WTC11 (cell line): ENCODE results near the gene RAB6A. TPM values are rescaled to one million over a fixed set of nuclear protein-coding genes. Genes with fewer than 3 reads are reported as not detected.

Experiments used
- ATAC-seq: fragments of 200-7000 bp; cut with Tn5 transposase; 2 replicates; pipeline ENCODE4 v1.10.0; 2021; ENCODE audit warnings: mild to moderate bottlenecking, moderate library complexity
- CTCF ChIA-PET: fragments of 300-600 bp; sonication (Branson Sonifier 250); formaldehyde crosslinking; loops from one replicate; lab custom pipeline; 2021; ENCODE audit warnings: antibody characterized with exemption; lab: Charles Lee
- POLR2A ChIA-PET: fragments of 350-600 bp; sonication (Branson Sonifier 250); formaldehyde crosslinking; loops from one replicate; lab custom pipeline; 2021; ENCODE audit warnings: antibody characterized with exemption; lab: Charles Lee
- DNase-seq: peaks from one replicate; pipeline ENCODE4 v3.0.0; 2021; ENCODE audit warnings: low spot score
- H3K27ac Mint-ChIP-seq: 2 replicates; pipeline ENCODE4 v1.8.0; 2021; ENCODE audit warnings: mixed read lengths
- H3K27me3 Mint-ChIP-seq: 2 replicates; pipeline ENCODE4 v1.8.0; 2021; ENCODE audit warnings: low read depth, mild to moderate bottlenecking, moderate library complexity, mixed read lengths
- H3K36me3 Mint-ChIP-seq: 2 replicates; pipeline ENCODE4 v1.8.0; 2021; ENCODE audit warnings: mixed read lengths
- H3K4me1 Mint-ChIP-seq: 2 replicates; pipeline ENCODE4 v1.8.0; 2022; ENCODE audit warnings: mixed read lengths
- H3K4me3 Mint-ChIP-seq: 2 replicates; pipeline ENCODE4 v1.8.0; 2021; ENCODE audit warnings: mild to moderate bottlenecking, moderate library complexity, mixed read lengths
- H3K9me3 Mint-ChIP-seq: 2 replicates; pipeline ENCODE4 v1.8.0; 2021; ENCODE audit warnings: mixed read lengths
- CBFB ChIP-seq: sonication (generic); formaldehyde crosslinking; IDR thresholded peaks from 2 replicates; pipeline ENCODE4 v1.8.1; 2022; ENCODE audit warnings: mild to moderate bottlenecking, low read depth, missing genetic modification reagents
- ELF4 ChIP-seq: sonication (generic); formaldehyde crosslinking; IDR thresholded peaks from 2 replicates; pipeline ENCODE4 v1.8.1; 2022; ENCODE audit warnings: low read depth, mild to moderate bottlenecking, moderate library complexity, missing genetic modification reagents
- GABPB1 ChIP-seq: sonication (generic); formaldehyde crosslinking; IDR thresholded peaks from 2 replicates; pipeline ENCODE4 v1.8.1; 2023; ENCODE audit warnings: mild to moderate bottlenecking, missing genetic modification reagents
- HMGA2 ChIP-seq: fragments of 250-450 bp; sonication (Bioruptor Pico); IDR thresholded peaks from 2 replicates; pipeline ENCODE4 v1.4.0; 2021; ENCODE audit warnings: mild to moderate bottlenecking, moderate library complexity
- JUN ChIP-seq: sonication (generic); formaldehyde crosslinking; IDR thresholded peaks from 2 replicates; pipeline ENCODE4 v1.8.0; 2023; ENCODE audit warnings: mild to moderate bottlenecking, missing genetic modification reagents
- SMAD4 ChIP-seq: sonication (generic); formaldehyde crosslinking; IDR thresholded peaks from 2 replicates; pipeline ENCODE4 v1.8.0; 2022; ENCODE audit warnings: mild to moderate bottlenecking, missing genetic modification reagents
- SP1 ChIP-seq: sonication (generic); formaldehyde crosslinking; conservative IDR thresholded peaks from 2 replicates; pipeline ENCODE4 v1.8.1; 2022; ENCODE audit warnings: missing genetic modification reagents
- TCF7 ChIP-seq: sonication (generic); formaldehyde crosslinking; IDR thresholded peaks from 2 replicates; pipeline ENCODE4 v1.8.0; 2022; ENCODE audit warnings: mild to moderate bottlenecking, low read depth, missing genetic modification reagents, moderate library complexity
- ZNF232 ChIP-seq: sonication (generic); formaldehyde crosslinking; IDR thresholded peaks from 2 replicates; pipeline ENCODE4 v1.8.0; 2022; ENCODE audit warnings: mild to moderate bottlenecking, missing genetic modification reagents
- ZNF396 ChIP-seq: fragments of 250-450 bp; sonication (Bioruptor Pico); IDR thresholded peaks from 2 replicates; pipeline ENCODE4 v1.8.0; 2021; ENCODE audit warnings: mild to moderate bottlenecking, moderate library complexity, borderline replicate concordance
- total RNA-seq: library from RNA; stranded (reverse); gene quantifications from 3 replicates; pipeline ENCODE4 v1.2.3, GENCODE V29; 2021
- TF ChIP-seq, protein P1 (sequence below): sonication (generic); formaldehyde crosslinking; IDR thresholded peaks from 2 replicates; pipeline ENCODE4 v1.8.0; 2022; ENCODE audit warnings: mild to moderate bottlenecking, missing genetic modification reagents
- TF ChIP-seq, protein P2 (sequence below): sonication (generic); formaldehyde crosslinking; IDR thresholded peaks from 2 replicates; pipeline ENCODE4 v1.8.1; 2022; ENCODE audit warnings: mild to moderate bottlenecking, moderate library complexity, missing genetic modification reagents
- TF ChIP-seq, protein P3 (sequence below): sonication (generic); formaldehyde crosslinking; IDR thresholded peaks from 2 replicates; pipeline ENCODE4 v1.8.0; 2022; ENCODE audit warnings: missing genetic modification reagents
- TF ChIP-seq, protein P4 (sequence below): sonication (generic); formaldehyde crosslinking; conservative IDR thresholded peaks from 2 replicates; pipeline ENCODE4 v1.8.1; 2022; ENCODE audit warnings: mild to moderate bottlenecking, missing genetic modification reagents
- TF ChIP-seq, protein P5 (sequence below): sonication (generic); formaldehyde crosslinking; conservative IDR thresholded peaks from 2 replicates; pipeline ENCODE4 v1.8.1; 2023; ENCODE audit warnings: mild to moderate bottlenecking, low read depth, missing genetic modification reagents, moderate library complexity
- TF ChIP-seq, protein P6 (sequence below): fragments of 200-600 bp; IDR thresholded peaks from 2 replicates; pipeline ENCODE4 v1.8.0; 2022; ENCODE audit warnings: antibody characterized with exemption
- TF ChIP-seq, protein P7 (sequence below): sonication (generic); formaldehyde crosslinking; IDR thresholded peaks from 2 replicates; pipeline ENCODE4 v1.8.0; 2023; ENCODE audit warnings: missing genetic modification reagents

Gene RAB6A
- total RNA-seq, 1 experiment from 2014 or later = 107 TPM

DNA sequence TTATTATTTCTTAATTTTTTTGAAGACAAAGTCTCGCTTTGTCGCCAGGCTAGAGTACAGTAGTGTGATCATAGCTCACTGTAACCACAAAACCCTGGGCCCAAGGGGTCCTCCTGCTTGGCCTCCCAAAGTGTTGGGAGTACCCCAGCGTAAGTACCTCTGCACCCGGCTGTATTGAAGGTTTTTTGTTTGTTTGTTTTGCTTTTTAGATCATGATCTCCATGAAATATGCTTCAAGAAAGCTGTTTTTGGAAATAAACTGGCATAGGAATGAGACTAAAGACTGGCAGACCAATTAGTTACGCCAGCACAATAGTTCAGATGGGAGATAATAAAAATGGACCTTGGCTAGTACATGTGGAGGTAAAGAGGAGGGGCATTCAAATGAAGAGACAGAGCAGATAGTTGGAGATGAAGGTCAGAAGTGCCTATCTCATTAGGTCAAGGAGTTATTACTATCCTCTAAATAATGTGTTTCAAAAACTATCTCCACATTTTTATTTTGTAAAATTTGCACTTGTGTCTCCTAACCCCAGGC is 22.7 kb upstream of the RAB6A start (continued):
- no peak for TF ChIP-seq SP1 (CRISPR knock-in tag)
- TF ChIP-seq, protein P1, sequence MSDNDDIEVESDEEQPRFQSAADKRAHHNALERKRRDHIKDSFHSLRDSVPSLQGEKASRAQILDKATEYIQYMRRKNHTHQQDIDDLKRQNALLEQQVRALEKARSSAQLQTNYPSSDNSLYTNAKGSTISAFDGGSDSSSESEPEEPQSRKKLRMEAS (CRISPR knock-in tag) = no peak
- TF ChIP-seq, protein P2, sequence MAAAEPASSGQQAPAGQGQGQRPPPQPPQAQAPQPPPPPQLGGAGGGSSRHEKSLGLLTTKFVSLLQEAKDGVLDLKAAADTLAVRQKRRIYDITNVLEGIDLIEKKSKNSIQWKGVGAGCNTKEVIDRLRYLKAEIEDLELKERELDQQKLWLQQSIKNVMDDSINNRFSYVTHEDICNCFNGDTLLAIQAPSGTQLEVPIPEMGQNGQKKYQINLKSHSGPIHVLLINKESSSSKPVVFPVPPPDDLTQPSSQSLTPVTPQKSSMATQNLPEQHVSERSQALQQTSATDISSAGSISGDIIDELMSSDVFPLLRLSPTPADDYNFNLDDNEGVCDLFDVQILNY (CRISPR knock-in tag) = no peak
- TF ChIP-seq, protein P3, sequence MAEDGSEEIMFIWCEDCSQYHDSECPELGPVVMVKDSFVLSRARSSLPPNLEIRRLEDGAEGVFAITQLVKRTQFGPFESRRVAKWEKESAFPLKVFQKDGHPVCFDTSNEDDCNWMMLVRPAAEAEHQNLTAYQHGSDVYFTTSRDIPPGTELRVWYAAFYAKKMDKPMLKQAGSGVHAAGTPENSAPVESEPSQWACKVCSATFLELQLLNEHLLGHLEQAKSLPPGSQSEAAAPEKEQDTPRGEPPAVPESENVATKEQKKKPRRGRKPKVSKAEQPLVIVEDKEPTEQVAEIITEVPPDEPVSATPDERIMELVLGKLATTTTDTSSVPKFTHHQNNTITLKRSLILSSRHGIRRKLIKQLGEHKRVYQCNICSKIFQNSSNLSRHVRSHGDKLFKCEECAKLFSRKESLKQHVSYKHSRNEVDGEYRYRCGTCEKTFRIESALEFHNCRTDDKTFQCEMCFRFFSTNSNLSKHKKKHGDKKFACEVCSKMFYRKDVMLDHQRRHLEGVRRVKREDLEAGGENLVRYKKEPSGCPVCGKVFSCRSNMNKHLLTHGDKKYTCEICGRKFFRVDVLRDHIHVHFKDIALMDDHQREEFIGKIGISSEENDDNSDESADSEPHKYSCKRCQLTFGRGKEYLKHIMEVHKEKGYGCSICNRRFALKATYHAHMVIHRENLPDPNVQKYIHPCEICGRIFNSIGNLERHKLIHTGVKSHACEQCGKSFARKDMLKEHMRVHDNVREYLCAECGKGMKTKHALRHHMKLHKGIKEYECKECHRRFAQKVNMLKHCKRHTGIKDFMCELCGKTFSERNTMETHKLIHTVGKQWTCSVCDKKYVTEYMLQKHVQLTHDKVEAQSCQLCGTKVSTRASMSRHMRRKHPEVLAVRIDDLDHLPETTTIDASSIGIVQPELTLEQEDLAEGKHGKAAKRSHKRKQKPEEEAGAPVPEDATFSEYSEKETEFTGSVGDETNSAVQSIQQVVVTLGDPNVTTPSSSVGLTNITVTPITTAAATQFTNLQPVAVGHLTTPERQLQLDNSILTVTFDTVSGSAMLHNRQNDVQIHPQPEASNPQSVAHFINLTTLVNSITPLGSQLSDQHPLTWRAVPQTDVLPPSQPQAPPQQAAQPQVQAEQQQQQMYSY (CRISPR knock-in tag) = no peak

DNA sequence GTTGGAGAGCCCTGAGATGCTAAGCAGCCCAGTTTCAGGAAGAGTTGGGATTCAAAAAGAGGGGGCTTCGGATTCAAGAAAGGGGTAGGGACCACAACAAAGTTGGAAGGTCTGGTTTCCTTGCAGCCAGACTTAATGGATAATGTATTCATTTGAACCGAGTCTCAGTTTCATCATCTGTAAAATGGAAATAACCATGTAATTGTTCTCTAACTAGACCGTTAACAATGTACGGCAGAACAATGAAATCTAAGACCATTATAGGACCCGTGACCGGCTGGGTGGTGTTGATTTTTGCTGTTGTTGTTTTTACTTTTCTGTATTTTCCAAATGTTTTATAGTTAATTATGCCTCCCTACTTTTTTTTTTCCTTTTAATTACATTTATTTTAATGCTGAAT is 20.4 kb upstream of the RAB6A start:
- no peaks in the 10 kb centered on the region for H3K36me3 Mint-ChIP-seq
- H3K27ac Mint-ChIP-seq = no peak overlapping the region
- ChIA-PET CTCF (no interaction called here), POLR2A (no interaction called here)
- ATAC-seq (no peak), DNase-seq (no peak)
- H3K4me1 Mint-ChIP-seq = peaks cover 16% of the 10 kb centered on the region
- H3K27me3 Mint-ChIP-seq = no peaks in the 10 kb centered on the region
- H3K4me3 Mint-ChIP-seq = no peak overlapping the region
- no peaks in the 10 kb centered on the region for H3K9me3 Mint-ChIP-seq
- TF ChIP-seq ZNF232 (CRISPR knock-in tag) (no peak), CBFB (CRISPR knock-in tag) (no peak), ELF4 (CRISPR knock-in tag) (no peak), GABPB1 (CRISPR knock-in tag) (no peak), SMAD4 (CRISPR knock-in tag) (no peak), HMGA2 (CRISPR knock-in tag) (no peak), TCF7 (CRISPR knock-in tag) (no peak), ZNF396 (CRISPR knock-in tag) (no peak), JUN (CRISPR knock-in tag) (no peak)
- TF ChIP-seq, protein P4, sequence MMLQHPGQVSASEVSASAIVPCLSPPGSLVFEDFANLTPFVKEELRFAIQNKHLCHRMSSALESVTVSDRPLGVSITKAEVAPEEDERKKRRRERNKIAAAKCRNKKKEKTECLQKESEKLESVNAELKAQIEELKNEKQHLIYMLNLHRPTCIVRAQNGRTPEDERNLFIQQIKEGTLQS (CRISPR knock-in tag) = no peak
- TF ChIP-seq, protein P5, sequence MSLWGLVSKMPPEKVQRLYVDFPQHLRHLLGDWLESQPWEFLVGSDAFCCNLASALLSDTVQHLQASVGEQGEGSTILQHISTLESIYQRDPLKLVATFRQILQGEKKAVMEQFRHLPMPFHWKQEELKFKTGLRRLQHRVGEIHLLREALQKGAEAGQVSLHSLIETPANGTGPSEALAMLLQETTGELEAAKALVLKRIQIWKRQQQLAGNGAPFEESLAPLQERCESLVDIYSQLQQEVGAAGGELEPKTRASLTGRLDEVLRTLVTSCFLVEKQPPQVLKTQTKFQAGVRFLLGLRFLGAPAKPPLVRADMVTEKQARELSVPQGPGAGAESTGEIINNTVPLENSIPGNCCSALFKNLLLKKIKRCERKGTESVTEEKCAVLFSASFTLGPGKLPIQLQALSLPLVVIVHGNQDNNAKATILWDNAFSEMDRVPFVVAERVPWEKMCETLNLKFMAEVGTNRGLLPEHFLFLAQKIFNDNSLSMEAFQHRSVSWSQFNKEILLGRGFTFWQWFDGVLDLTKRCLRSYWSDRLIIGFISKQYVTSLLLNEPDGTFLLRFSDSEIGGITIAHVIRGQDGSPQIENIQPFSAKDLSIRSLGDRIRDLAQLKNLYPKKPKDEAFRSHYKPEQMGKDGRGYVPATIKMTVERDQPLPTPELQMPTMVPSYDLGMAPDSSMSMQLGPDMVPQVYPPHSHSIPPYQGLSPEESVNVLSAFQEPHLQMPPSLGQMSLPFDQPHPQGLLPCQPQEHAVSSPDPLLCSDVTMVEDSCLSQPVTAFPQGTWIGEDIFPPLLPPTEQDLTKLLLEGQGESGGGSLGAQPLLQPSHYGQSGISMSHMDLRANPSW (CRISPR knock-in tag) = no peak
- TF ChIP-seq, protein P6, sequence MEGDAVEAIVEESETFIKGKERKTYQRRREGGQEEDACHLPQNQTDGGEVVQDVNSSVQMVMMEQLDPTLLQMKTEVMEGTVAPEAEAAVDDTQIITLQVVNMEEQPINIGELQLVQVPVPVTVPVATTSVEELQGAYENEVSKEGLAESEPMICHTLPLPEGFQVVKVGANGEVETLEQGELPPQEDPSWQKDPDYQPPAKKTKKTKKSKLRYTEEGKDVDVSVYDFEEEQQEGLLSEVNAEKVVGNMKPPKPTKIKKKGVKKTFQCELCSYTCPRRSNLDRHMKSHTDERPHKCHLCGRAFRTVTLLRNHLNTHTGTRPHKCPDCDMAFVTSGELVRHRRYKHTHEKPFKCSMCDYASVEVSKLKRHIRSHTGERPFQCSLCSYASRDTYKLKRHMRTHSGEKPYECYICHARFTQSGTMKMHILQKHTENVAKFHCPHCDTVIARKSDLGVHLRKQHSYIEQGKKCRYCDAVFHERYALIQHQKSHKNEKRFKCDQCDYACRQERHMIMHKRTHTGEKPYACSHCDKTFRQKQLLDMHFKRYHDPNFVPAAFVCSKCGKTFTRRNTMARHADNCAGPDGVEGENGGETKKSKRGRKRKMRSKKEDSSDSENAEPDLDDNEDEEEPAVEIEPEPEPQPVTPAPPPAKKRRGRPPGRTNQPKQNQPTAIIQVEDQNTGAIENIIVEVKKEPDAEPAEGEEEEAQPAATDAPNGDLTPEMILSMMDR = no peak
- TF ChIP-seq, protein P7, sequence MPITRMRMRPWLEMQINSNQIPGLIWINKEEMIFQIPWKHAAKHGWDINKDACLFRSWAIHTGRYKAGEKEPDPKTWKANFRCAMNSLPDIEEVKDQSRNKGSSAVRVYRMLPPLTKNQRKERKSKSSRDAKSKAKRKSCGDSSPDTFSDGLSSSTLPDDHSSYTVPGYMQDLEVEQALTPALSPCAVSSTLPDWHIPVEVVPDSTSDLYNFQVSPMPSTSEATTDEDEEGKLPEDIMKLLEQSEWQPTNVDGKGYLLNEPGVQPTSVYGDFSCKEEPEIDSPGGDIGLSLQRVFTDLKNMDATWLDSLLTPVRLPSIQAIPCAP (CRISPR knock-in tag) = no peak
